Measurements from ENCODE around the gene TSPO. TPM values are rescaled to one million over a fixed set of nuclear protein-coding genes. Genes with fewer than 3 reads are reported as not detected.

TSPO gene
- total and polyA plus RNA-seq, 5 donors from 2014 or later, result 79.9 to 603 (median 386) TPM

GRCh38 chr22:43202756-43203410 lies 51.5 kb downstream of the TSPO start:
- Mint-ChIP-seq H3K4me1 (peaks cover 0 to 12% (median 0%) of the 10 kb centered on the region in 4 donors), H3K36me3 (no peaks in the 10 kb centered on the region), H3K27ac (peak overlapping the region in 2 of 3 donors; percentile 48 to 82), H3K4me3 (no peak overlapping the region), H3K27me3 (peaks cover 8% of the 10 kb centered on the region), H3K9me3 (peaks cover 0 to 2% (median 0%) of the 10 kb centered on the region in 7 donors)
- DNase-seq, result no peak
- peaks cover 6% of the 10 kb centered on the region for H3K4me1 ChIP-seq (ENCODE audit: control insufficient read depth, insufficient read depth, low read length, poor library complexity, severe bottlenecking)
- H3K4me3 ChIP-seq (ENCODE audit: low read depth, low read length), result no peak overlapping the region
- H3K36me3 ChIP-seq (ENCODE audit: control insufficient read depth, insufficient read depth, low read length), result no peaks in the 10 kb centered on the region
- ATAC-seq (ENCODE audit: low read depth in 2 of 2), result no peak
- no peak overlapping the region for H3K27ac ChIP-seq (ENCODE audit: insufficient read depth, low read length, poor library complexity, severe bottlenecking)
- no peaks in the 10 kb centered on the region for H3K27me3 ChIP-seq (ENCODE audit: control insufficient read depth, insufficient read depth, low read length)
- H3K9me3 ChIP-seq (ENCODE audit: control insufficient read depth in 2 of 2, low read length in 2 of 2), result no peaks in the 10 kb centered on the region

DNA sequence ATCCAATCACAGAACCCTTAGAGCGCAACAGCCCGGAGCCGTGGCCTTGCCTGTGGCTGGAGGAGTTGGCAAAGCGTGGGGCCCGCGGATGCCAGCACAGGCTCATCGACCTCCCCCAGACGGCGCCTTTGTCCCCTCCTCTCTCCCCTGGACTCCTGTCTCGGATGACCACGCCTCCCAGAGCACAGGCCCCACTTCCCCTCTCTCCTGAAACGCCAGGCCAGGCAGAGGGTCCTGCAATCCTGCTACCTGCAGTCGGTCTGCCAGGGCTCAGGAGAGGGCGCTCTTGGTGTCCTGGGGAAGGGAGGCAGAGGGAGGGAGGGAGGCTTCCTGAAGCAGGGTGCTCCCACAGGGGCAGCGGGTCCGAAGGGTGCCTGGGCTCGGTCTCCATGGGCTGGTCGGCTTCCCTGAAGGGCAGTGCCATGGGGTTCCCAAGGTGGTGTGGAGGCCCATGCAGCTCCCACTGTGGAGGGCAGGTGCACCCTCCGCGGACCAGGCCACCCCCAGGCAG lies 52.2 kb downstream of the TSPO start:
- Mint-ChIP-seq H3K9me3 (peaks cover 0 to 2% (median 0%) of the 10 kb centered on the region in 7 donors), H3K36me3 (no peaks in the 10 kb centered on the region), H3K27ac (no peak overlapping the region), H3K4me1 (peaks cover 0 to 12% (median 0%) of the 10 kb centered on the region in 4 donors), H3K4me3 (no peak overlapping the region), H3K27me3 (peaks cover 2% of the 10 kb centered on the region)
- Histone ChIP-seq H3K9me3 (ENCODE audit: control insufficient read depth in 2 of 2, low read length in 2 of 2) (no peaks in the 10 kb centered on the region), H3K4me3 (ENCODE audit: low read depth, low read length) (no peak overlapping the region), H3K27ac (ENCODE audit: insufficient read depth, low read length, poor library complexity, severe bottlenecking) (no peak overlapping the region), H3K36me3 (ENCODE audit: control insufficient read depth, insufficient read depth, low read length) (no peaks in the 10 kb centered on the region), H3K4me1 (ENCODE audit: control insufficient read depth, insufficient read depth, low read length, poor library complexity, severe bottlenecking) (peaks cover 6% of the 10 kb centered on the region), H3K27me3 (ENCODE audit: control insufficient read depth, insufficient read depth, low read length) (no peaks in the 10 kb centered on the region)
- no peak for ATAC-seq (ENCODE audit: low read depth in 2 of 2)
- DNase-seq, result no peak

DNA sequence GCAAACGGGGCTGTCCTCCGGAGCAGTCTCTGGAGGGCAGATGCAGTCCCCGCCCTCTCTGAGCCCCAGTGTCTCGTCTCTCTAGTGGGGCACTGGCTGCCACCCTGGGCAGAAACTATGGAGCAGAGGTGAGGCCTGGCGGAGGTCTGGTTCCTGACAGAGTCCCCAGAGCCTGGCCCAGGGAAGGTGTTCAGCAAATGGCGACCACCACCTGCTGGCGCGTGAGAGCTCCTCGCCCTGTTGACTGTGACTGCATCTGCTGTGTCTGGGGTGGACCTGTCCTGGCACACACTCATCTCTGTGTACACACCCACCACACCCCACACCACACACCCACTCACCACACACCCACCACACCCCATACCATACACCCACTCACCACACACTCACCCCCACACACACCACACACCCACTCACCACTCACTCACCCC lies 53.9 kb downstream of the TSPO start:
- Mint-ChIP-seq H3K27ac (peak overlapping the region in 1 of 3 donors; percentile 56), H3K27me3 (no peaks in the 10 kb centered on the region), H3K4me1 (peaks cover 0 to 12% (median 0%) of the 10 kb centered on the region in 4 donors), H3K9me3 (peaks cover 0 to 2% (median 0%) of the 10 kb centered on the region in 7 donors), H3K36me3 (no peaks in the 10 kb centered on the region), H3K4me3 (no peak overlapping the region)
- Histone ChIP-seq H3K27me3 (ENCODE audit: control insufficient read depth, insufficient read depth, low read length) (no peaks in the 10 kb centered on the region), H3K27ac (ENCODE audit: insufficient read depth, low read length, poor library complexity, severe bottlenecking) (no peak overlapping the region), H3K4me3 (ENCODE audit: low read depth, low read length) (no peak overlapping the region), H3K4me1 (ENCODE audit: control insufficient read depth, insufficient read depth, low read length, poor library complexity, severe bottlenecking) (peaks cover 6% of the 10 kb centered on the region), H3K36me3 (ENCODE audit: control insufficient read depth, insufficient read depth, low read length) (no peaks in the 10 kb centered on the region), H3K9me3 (ENCODE audit: control insufficient read depth in 2 of 2, low read length in 2 of 2) (no peaks in the 10 kb centered on the region)
- DNase-seq (no peak), ATAC-seq (ENCODE audit: low read depth in 2 of 2) (no peak)

GRCh38 chr22:43205748-43206508 lies 54.6 kb downstream of the TSPO start:
- Histone ChIP-seq H3K36me3 (ENCODE audit: control insufficient read depth, insufficient read depth, low read length) (no peaks in the 10 kb centered on the region), H3K9me3 (ENCODE audit: control insufficient read depth in 2 of 2, low read length in 2 of 2) (no peaks in the 10 kb centered on the region), H3K4me3 (ENCODE audit: low read depth, low read length) (no peak overlapping the region), H3K27me3 (ENCODE audit: control insufficient read depth, insufficient read depth, low read length) (no peaks in the 10 kb centered on the region), H3K4me1 (ENCODE audit: control insufficient read depth, insufficient read depth, low read length, poor library complexity, severe bottlenecking) (peaks cover 6% of the 10 kb centered on the region), H3K27ac (ENCODE audit: insufficient read depth, low read length, poor library complexity, severe bottlenecking) (no peak overlapping the region)
- no peak for ATAC-seq (ENCODE audit: low read depth in 2 of 2)
- no peak for DNase-seq
- peaks cover 0 to 2% (median 0%) of the 10 kb centered on the region in 7 donors for H3K9me3 Mint-ChIP-seq
- H3K27ac Mint-ChIP-seq, result peak overlapping the region in 1 of 3 donors; percentile 65
- peaks cover 0 to 12% (median 0%) of the 10 kb centered on the region in 4 donors for H3K4me1 Mint-ChIP-seq
- H3K27me3 Mint-ChIP-seq, result no peaks in the 10 kb centered on the region
- no peak overlapping the region for H3K4me3 Mint-ChIP-seq
- H3K36me3 Mint-ChIP-seq, result no peaks in the 10 kb centered on the region

- Mint-ChIP-seq H3K4me3 (peak overlapping the region in 1 of 4 donors; percentile 19), H3K9me3 (peaks cover 0 to 2% (median 0%) of the 10 kb centered on the region in 7 donors), H3K27ac (peak overlapping the region in 2 of 3 donors; percentile 65 to 67), H3K27me3 (no peaks in the 10 kb centered on the region), H3K36me3 (no peaks in the 10 kb centered on the region), H3K4me1 (peaks cover 0 to 12% (median 0%) of the 10 kb centered on the region in 4 donors)
- H3K9me3 ChIP-seq (ENCODE audit: control insufficient read depth in 2 of 2, low read length in 2 of 2), result no peaks in the 10 kb centered on the region
- peaks cover 6% of the 10 kb centered on the region for H3K4me1 ChIP-seq (ENCODE audit: control insufficient read depth, insufficient read depth, low read length, poor library complexity, severe bottlenecking)
- ATAC-seq (ENCODE audit: low read depth in 2 of 2) (no peak), DNase-seq (no peak)
- no peaks in the 10 kb centered on the region for H3K27me3 ChIP-seq (ENCODE audit: control insufficient read depth, insufficient read depth, low read length)
- no peak overlapping the region for H3K27ac ChIP-seq (ENCODE audit: insufficient read depth, low read length, poor library complexity, severe bottlenecking)
- no peak overlapping the region for H3K4me3 ChIP-seq (ENCODE audit: low read depth, low read length)
- no peaks in the 10 kb centered on the region for H3K36me3 ChIP-seq (ENCODE audit: control insufficient read depth, insufficient read depth, low read length)
Observed at GRCh38 chr22:43206509-43207161, 55.3 kb downstream of the TSPO start.

DNA sequence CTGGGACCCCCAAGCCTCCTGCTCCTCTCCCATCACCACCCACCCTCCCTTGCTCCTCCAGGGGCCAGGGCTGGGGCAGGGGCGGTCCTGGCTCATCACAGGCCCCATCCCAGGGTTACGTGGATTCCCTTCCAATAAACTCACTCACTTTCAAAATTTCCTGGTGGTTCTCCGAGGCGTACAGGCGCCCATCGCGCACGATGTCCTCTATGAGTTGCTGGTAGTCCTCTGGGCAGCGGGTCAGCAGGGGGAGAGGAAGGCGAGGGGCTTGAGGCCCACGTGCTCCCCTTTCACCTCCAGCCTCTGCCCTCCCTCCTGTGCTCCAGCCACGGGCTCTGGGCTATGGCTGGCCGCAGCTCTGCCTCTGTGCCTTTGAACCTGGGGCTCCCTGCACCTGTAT lies 56.0 kb downstream of the TSPO start:
- no peak for DNase-seq
- H3K27me3 Mint-ChIP-seq, result no peaks in the 10 kb centered on the region
- Histone ChIP-seq H3K27me3 (ENCODE audit: control insufficient read depth, insufficient read depth, low read length) (no peaks in the 10 kb centered on the region), H3K36me3 (ENCODE audit: control insufficient read depth, insufficient read depth, low read length) (no peaks in the 10 kb centered on the region), H3K9me3 (ENCODE audit: control insufficient read depth in 2 of 2, low read length in 2 of 2) (no peaks in the 10 kb centered on the region), H3K4me3 (ENCODE audit: low read depth, low read length) (no peak overlapping the region), H3K27ac (ENCODE audit: insufficient read depth, low read length, poor library complexity, severe bottlenecking) (no peak overlapping the region), H3K4me1 (ENCODE audit: control insufficient read depth, insufficient read depth, low read length, poor library complexity, severe bottlenecking) (peaks cover 6% of the 10 kb centered on the region)
- H3K4me3 Mint-ChIP-seq, result no peak overlapping the region
- H3K4me1 Mint-ChIP-seq, result peaks cover 0 to 12% (median 0%) of the 10 kb centered on the region in 4 donors
- no peak for ATAC-seq (ENCODE audit: low read depth in 2 of 2)
- no peaks in the 10 kb centered on the region for H3K36me3 Mint-ChIP-seq
- peaks cover 0 to 2% (median 0%) of the 10 kb centered on the region in 7 donors for H3K9me3 Mint-ChIP-seq
- no peak overlapping the region for H3K27ac Mint-ChIP-seq

- H3K4me1 Mint-ChIP-seq, result peaks cover 0 to 12% (median 0%) of the 10 kb centered on the region in 4 donors
- no peaks in the 10 kb centered on the region for H3K36me3 Mint-ChIP-seq
- H3K36me3 ChIP-seq (ENCODE audit: control insufficient read depth, insufficient read depth, low read length), result no peaks in the 10 kb centered on the region
- no peak overlapping the region for H3K4me3 ChIP-seq (ENCODE audit: low read depth, low read length)
- no peak for DNase-seq
- H3K4me3 Mint-ChIP-seq, result no peak overlapping the region
- no peaks in the 10 kb centered on the region for H3K9me3 Mint-ChIP-seq
- ATAC-seq (ENCODE audit: low read depth in 2 of 2), result no peak
- no peaks in the 10 kb centered on the region for H3K9me3 ChIP-seq (ENCODE audit: control insufficient read depth in 2 of 2, low read length in 2 of 2)
- no peak overlapping the region for H3K27ac ChIP-seq (ENCODE audit: insufficient read depth, low read length, poor library complexity, severe bottlenecking)
- no peak overlapping the region for H3K27ac Mint-ChIP-seq
- H3K27me3 Mint-ChIP-seq, result no peaks in the 10 kb centered on the region
- H3K4me1 ChIP-seq (ENCODE audit: control insufficient read depth, insufficient read depth, low read length, poor library complexity, severe bottlenecking), result peaks cover 6% of the 10 kb centered on the region
- no peaks in the 10 kb centered on the region for H3K27me3 ChIP-seq (ENCODE audit: control insufficient read depth, insufficient read depth, low read length)
Observed at GRCh38 chr22:43207849-43208702, 56.7 kb downstream of the TSPO start.

Measured in CD4-positive, CD25-positive, alpha-beta regulatory T cell (primary cell).